ENCODE results near the gene KRTAP17-1. TPM values are rescaled to one million over a fixed set of nuclear protein-coding genes. Genes with fewer than 3 reads are reported as not detected.
"Not testable (repeated sequence)": the region's sequence is repeated elsewhere in the genome, so short reads cannot be mapped to it uniquely, and the experiment has no call there.

Gene KRTAP17-1
- not detected for total RNA-seq

GRCh38 chr17:41315204-41315794, at the start of gene KRTAP17-1:
Gene KRTAP17-1 (minus strand): TSS chr17:41315710. CDS start chr17:41315650, 60 bp downstream.
- Mint-ChIP-seq H3K4me1 (ENCODE audit: low read depth) (peaks cover 4% of the 10 kb centered on the region), H3K9me3 (peaks cover 5 to 8% of the 10 kb centered on the region in 2 donors), H3K36me3 (ENCODE audit: insufficient read depth in 2 of 2) (peaks cover 7 to 8% of the 10 kb centered on the region in 2 donors), H3K27ac (no peak within 1 kb of the TSS), H3K27me3 (ENCODE audit: low read depth) (no peaks in the 10 kb centered on the region), H3K4me3 (no peak within 1 kb of the TSS)
- no peak for DNase-seq
- no peak for ATAC-seq (replicated peaks in 1 of 2)

GRCh38 chr17:41363881-41364280, 48.4 kb upstream of the KRTAP17-1 start:
- Mint-ChIP-seq H3K4me3 (no peak overlapping the region), H3K27ac (no peak overlapping the region), H3K36me3 (ENCODE audit: insufficient read depth in 2 of 2) (no peaks in the 10 kb centered on the region), H3K4me1 (ENCODE audit: low read depth) (peaks cover 7% of the 10 kb centered on the region), H3K27me3 (ENCODE audit: low read depth) (no peaks in the 10 kb centered on the region), H3K9me3 (no peaks in the 10 kb centered on the region)
- DNase-seq: no peak
- ATAC-seq (replicated peaks in 1 of 2): no peak

GRCh38 chr17:41360296-41360995, 44.9 kb upstream of the KRTAP17-1 start:
- peaks cover 0 to 4% of the 10 kb centered on the region in 2 donors for H3K9me3 Mint-ChIP-seq
- H3K36me3 Mint-ChIP-seq (ENCODE audit: insufficient read depth in 2 of 2): peaks cover 0 to 3% of the 10 kb centered on the region in 2 donors

GRCh38 chr17:41354536-41354935, 39.0 kb upstream of the KRTAP17-1 start:
- Mint-ChIP-seq H3K4me3 (no peak overlapping the region), H3K9me3 (peaks cover 0 to 4% of the 10 kb centered on the region in 2 donors), H3K27ac (no peak overlapping the region), H3K27me3 (ENCODE audit: low read depth) (no peaks in the 10 kb centered on the region), H3K4me1 (ENCODE audit: low read depth) (peaks cover 6% of the 10 kb centered on the region), H3K36me3 (ENCODE audit: insufficient read depth in 2 of 2) (peaks cover 0 to 3% of the 10 kb centered on the region in 2 donors)
- no peak for DNase-seq
- ATAC-seq (replicated peaks in 1 of 2): no peak

More at GRCh38 chr17:41360296-41360995, 44.9 kb upstream of the KRTAP17-1 start:
- Mint-ChIP-seq H3K4me3 (no peak overlapping the region), H3K27me3 (ENCODE audit: low read depth) (no peaks in the 10 kb centered on the region), H3K4me1 (ENCODE audit: low read depth) (peaks cover 7% of the 10 kb centered on the region), H3K27ac (no peak overlapping the region)
- ATAC-seq (replicated peaks in 1 of 2): no peak
- DNase-seq: no peak

- H3K9me3 Mint-ChIP-seq: peaks cover 0 to 4% of the 10 kb centered on the region in 2 donors
Observed at GRCh38 chr17:41352597-41353366, 37.3 kb upstream of the KRTAP17-1 start.

GRCh38 chr17:41351177-41351576, 35.7 kb upstream of the KRTAP17-1 start:
- no peak overlapping the region for H3K27ac Mint-ChIP-seq
- DNase-seq (no peak), ATAC-seq (replicated peaks in 1 of 2) (no peak)
- H3K36me3 Mint-ChIP-seq (ENCODE audit: insufficient read depth in 2 of 2): peaks cover 0 to 1% of the 10 kb centered on the region in 2 donors
- no peak overlapping the region for H3K4me3 Mint-ChIP-seq
- H3K27me3 Mint-ChIP-seq (ENCODE audit: low read depth): no peaks in the 10 kb centered on the region
- H3K4me1 Mint-ChIP-seq (ENCODE audit: low read depth): peaks cover 6% of the 10 kb centered on the region
- H3K9me3 Mint-ChIP-seq: peaks cover 0 to 2% of the 10 kb centered on the region in 2 donors

More at GRCh38 chr17:41352597-41353366, 37.3 kb upstream of the KRTAP17-1 start:
- H3K27me3 Mint-ChIP-seq (ENCODE audit: low read depth): no peaks in the 10 kb centered on the region
- DNase-seq: no peak
- H3K4me3 Mint-ChIP-seq: no peak overlapping the region
- H3K4me1 Mint-ChIP-seq (ENCODE audit: low read depth): peaks cover 6% of the 10 kb centered on the region
- no peak overlapping the region for H3K27ac Mint-ChIP-seq
- peaks cover 0 to 3% of the 10 kb centered on the region in 2 donors for H3K36me3 Mint-ChIP-seq (ENCODE audit: insufficient read depth in 2 of 2)
- ATAC-seq (replicated peaks in 1 of 2): no peak

- H3K36me3 Mint-ChIP-seq (ENCODE audit: insufficient read depth in 2 of 2); H3K4me1 Mint-ChIP-seq (ENCODE audit: low read depth); ATAC-seq (replicated peaks in 1 of 2); DNase-seq; H3K9me3 Mint-ChIP-seq; H3K4me3 Mint-ChIP-seq; H3K27ac Mint-ChIP-seq; H3K27me3 Mint-ChIP-seq (ENCODE audit: low read depth): not testable (repeated sequence)
Observed at GRCh38 chr17:41350381-41350878, 34.9 kb upstream of the KRTAP17-1 start, which contains the start of gene KRT33A. Gene KRT33A (minus strand): TSS chr17:41350828. CDS start chr17:41350767, 61 bp downstream.

GRCh38 chr17:41347869-41348760, 32.6 kb upstream of the KRTAP17-1 start:
- DNase-seq (no peak), ATAC-seq (replicated peaks in 1 of 2) (no peak)
- Mint-ChIP-seq H3K4me3 (no peak overlapping the region), H3K27ac (no peak overlapping the region), H3K9me3 (peaks cover 2 to 3% of the 10 kb centered on the region in 2 donors), H3K36me3 (ENCODE audit: insufficient read depth in 2 of 2) (peaks cover 3 to 4% of the 10 kb centered on the region in 2 donors), H3K4me1 (ENCODE audit: low read depth) (peaks cover 10% of the 10 kb centered on the region), H3K27me3 (ENCODE audit: low read depth) (peaks cover 4% of the 10 kb centered on the region)

- H3K4me3 Mint-ChIP-seq; H3K27me3 Mint-ChIP-seq (ENCODE audit: low read depth); ATAC-seq (replicated peaks in 1 of 2); H3K27ac Mint-ChIP-seq; H3K9me3 Mint-ChIP-seq; DNase-seq: not testable (repeated sequence)
- peaks cover 19% of the 10 kb centered on the region for H3K4me1 Mint-ChIP-seq (ENCODE audit: low read depth)
- H3K36me3 Mint-ChIP-seq (ENCODE audit: insufficient read depth in 2 of 2): peaks cover 7 to 11% of the 10 kb centered on the region in 2 donors
Observed at GRCh38 chr17:41346421-41346820, 30.9 kb upstream of the KRTAP17-1 start.

GRCh38 chr17:41345992-41346391, 30.5 kb upstream of the KRTAP17-1 start:
- Mint-ChIP-seq H3K27ac (no peak overlapping the region), H3K36me3 (ENCODE audit: insufficient read depth in 2 of 2) (peaks cover 7 to 11% of the 10 kb centered on the region in 2 donors), H3K4me3 (no peak overlapping the region), H3K9me3 (peaks cover 6% of the 10 kb centered on the region in 2 donors), H3K4me1 (ENCODE audit: low read depth) (peaks cover 23% of the 10 kb centered on the region), H3K27me3 (ENCODE audit: low read depth) (peaks cover 10% of the 10 kb centered on the region)
- ATAC-seq (replicated peaks in 1 of 2): no peak
- no peak for DNase-seq

- no peak for DNase-seq
- no peak overlapping the region for H3K4me3 Mint-ChIP-seq
- H3K36me3 Mint-ChIP-seq (ENCODE audit: insufficient read depth in 2 of 2): peaks cover 7 to 11% of the 10 kb centered on the region in 2 donors
Observed at GRCh38 chr17:41343029-41343428, 27.5 kb upstream of the KRTAP17-1 start.

More at GRCh38 chr17:41343029-41343428, 27.5 kb upstream of the KRTAP17-1 start:
- Mint-ChIP-seq H3K27me3 (ENCODE audit: low read depth) (peaks cover 28% of the 10 kb centered on the region), H3K9me3 (peaks cover 6% of the 10 kb centered on the region in 2 donors), H3K27ac (no peak overlapping the region), H3K4me1 (ENCODE audit: low read depth) (peaks cover 53% of the 10 kb centered on the region)
- no peak for ATAC-seq (replicated peaks in 1 of 2)
